Ecto neural progenitor cell (in vitro differentiated cells): Measurements from ENCODE around the gene BRIX1.
A peak's percentile ranks its signal among the peaks of the same experiment; 100 is the strongest.
"Not testable (repeated sequence)": the region's sequence is repeated elsewhere in the genome, so short reads cannot be mapped to it uniquely, and the experiment has no call there.

Experiments
- DNase-seq: peaks from one replicate; pipeline ENCODE4 v3.0.0-alpha.2; 2018; ENCODE audit warnings: low spot score

BRIX1 gene

DNA sequence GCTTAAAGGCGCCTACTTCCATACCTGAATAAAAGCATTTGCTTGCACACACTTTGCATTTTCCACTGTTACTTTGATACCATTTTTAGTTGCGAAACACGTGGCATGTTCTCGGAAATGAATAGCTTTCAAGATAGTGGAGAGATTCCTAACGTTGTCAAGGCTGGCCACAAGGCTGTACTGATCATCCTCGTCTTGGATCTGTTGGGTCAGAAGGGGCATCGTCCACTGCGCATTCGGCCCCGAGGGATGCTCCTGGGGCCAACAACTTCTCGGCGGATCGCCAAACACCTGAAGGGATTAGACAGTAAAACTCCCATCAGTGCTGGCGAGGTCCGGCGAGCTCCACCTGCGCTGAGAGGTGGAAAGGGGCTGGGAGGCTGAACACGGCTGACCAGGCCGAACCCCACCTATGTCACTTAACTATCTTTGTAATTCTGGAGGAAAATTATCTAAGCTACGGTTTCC, 806 bp upstream of the BRIX1 start:
- DNase-seq = peak; percentile 60

DNA sequence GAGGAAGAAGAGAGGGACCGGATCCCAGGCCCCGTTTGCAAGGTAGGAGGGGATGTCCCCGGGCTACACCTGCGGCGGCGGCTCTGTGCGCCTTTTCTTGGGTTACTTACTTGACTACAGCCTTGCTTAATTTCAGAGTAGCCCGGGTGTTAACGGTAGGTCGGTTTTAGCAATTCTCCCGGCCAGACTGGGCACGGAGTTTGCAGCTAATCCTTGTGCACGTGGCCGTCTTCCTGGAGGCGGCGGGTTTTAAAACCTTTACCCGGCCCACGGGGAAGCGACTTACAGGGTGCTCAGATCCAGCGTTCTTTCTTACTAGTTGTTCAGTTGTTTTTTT, 313 bp downstream of the BRIX1 start:
- DNase-seq = no peak

DNA sequence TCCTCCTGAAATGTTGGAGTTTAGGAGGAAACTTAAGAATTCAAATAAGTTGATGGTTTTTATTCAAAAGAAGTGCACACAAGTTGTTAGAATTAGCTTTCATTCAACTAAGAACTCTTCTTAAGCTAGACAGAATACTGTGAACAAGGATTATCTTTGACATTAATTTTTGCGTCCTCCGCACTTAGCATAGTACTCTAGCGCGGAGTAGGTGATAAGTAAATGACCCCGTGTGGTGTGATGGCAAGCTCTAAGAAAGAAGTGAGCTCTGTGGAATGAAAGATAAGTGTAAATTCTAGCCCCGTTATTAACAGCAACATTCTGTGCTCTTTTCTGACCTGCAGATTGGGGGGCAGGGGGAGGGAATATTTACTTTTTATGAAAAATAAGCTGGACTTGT, 1.0 kb downstream of the BRIX1 start:
- no peak for DNase-seq

DNA sequence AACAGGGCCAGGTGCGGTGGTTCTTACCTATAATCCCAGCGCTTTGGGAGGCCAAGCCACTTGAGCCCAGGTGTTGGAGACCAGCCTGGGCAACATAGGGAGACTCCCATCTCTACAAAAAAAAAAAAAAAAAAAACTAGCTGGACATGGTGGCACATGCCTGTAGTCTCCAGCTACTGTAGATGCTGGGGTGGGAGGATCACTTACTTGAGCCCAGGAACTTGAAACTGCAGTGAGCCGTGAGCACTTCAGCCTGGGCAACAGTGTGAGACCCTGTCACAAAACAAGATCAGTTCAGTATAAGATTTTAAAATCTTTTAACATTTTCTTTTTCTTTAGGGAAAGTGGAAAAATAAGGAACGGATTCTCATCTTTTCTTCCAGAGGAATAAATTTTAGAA, 2.5 kb downstream of the BRIX1 start:
- no peak for DNase-seq

DNA sequence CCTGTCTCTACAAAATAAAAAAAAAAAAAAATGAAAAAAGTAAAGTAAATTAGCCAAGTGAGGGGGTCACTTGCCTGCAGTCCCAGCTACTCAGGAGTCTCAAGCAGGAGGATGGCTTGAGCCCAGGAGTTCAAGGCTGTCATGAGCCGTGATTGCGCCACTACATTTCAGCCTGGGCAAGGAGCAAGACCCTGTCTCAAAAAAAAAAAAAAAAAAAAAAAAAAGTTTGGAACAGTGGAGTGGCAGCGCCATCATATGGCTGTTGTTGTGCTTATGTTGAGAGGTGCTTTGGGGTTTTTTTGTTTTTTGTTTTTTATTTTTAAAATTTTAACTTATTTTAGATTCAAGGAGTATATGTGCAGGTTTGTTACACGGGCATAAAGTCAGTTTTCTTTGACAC, 3.6 kb downstream of the BRIX1 start:
- DNase-seq = no peak

DNA sequence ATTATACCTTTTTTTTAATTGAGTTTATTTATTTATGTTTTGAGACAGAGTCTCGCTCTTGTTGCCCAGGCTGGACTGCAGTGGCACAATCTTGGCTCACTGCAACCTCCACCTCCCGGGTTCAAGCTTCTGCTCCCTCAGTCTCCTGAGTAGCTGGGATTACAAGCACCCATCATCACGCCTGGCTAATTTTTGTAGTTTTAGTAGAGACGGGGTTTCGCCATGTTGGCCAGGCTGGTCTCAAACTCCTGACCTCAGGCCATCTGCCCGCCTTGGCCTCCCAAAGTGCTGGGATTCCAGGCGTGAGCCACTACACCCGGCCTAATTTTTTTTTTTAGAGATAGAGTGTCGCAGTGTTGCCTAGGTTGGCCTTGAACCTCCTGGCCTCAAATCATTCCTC, 7.7 kb downstream of the BRIX1 start:
- not testable (repeated sequence) for DNase-seq

DNA sequence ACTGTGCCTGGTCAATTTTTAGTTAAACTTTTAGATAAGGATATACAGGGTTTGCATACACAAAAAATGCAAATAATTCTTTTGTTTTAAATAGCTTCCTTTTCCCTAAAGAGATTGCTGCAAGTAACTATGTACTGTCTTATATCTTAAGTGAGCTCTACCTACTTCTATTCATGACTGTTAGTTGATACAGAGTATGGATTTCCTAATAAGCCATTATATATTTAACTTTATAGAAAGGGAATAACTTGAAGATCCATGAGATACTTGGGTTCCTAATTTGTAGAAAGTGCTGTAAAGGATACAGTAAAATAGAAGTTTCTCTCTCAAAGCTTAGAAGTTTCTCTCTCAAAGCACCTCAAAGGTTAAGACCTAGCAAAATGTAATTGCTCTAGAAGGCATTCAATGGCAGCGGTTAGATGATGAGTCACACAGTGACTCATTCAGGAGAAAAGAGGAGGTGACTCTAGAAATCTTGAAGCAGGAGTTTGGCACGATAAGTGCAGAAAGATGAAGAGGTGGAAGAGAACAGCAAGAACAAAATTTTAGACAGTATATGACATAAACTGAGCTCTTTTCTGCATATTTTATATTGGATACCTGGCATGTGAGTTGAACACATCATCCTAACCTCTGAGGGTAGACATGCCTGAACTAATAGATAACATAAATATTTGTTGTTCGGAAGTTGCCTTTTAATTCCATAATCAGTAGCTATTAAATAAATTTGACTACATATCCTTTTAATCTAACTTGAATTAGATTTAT, 8.4 kb downstream of the BRIX1 start:
- DNase-seq = no peak

DNA sequence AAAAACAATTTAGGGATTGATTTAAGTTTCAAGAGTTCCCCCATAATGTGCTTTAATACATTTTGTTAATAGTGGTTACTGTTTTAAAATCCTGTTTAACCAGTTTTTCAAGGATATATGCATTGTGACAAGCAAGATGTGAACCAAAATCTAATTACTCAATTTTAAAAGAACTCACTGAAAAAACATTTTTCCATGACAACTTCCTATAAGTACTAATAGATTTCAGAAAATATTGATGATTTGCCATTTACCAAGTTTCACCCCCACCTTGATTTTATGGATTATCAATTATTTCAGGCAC, 8.9 kb downstream of the BRIX1 start:
- DNase-seq = no peak

DNA sequence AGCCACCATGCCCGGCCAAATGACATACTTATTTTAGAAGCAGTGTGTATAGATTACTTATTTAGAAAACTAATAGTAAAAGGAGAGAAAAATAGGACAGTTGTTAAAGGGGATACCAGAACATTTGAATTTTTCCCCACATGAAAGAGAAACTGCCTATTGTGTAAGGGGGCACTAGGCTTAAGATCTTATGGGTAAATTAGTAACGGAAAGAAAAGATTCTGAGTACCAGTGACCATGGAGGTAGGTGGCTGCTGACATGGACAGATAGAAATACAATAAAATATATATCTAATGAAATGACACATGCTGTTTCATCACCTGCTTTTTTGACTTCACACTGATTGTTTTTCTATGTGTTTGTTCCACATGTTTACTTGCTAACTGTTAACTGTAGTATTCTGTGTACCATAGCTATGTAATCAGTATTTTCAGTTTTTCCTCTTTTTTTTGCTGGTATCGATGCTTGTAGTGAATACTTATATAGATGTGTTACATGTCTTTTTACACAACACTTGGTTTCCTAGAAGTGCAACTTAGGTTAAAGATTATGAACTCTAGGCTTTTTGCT, 10.9 kb downstream of the BRIX1 start:
- no peak for DNase-seq

DNA sequence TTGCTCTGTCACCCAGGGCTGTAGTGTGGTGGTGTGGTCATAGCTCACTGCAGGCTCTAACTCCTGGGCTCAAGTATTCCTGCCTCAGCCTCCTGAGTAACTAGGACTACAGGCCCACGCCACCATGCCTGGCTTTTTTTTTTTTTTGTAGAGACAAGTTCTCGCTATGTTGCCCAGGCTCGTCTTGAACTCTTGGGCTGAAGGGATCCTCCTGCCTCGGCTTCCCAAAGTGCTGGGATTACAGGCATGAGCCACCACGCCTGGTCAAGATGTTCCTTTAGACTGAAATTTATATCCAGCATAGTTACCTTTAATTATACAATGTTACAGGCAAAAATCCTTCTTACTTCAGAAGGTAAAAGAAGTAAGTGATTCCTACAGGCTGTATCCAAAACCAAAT, 12.3 kb downstream of the BRIX1 start:
- no peak for DNase-seq

DNA sequence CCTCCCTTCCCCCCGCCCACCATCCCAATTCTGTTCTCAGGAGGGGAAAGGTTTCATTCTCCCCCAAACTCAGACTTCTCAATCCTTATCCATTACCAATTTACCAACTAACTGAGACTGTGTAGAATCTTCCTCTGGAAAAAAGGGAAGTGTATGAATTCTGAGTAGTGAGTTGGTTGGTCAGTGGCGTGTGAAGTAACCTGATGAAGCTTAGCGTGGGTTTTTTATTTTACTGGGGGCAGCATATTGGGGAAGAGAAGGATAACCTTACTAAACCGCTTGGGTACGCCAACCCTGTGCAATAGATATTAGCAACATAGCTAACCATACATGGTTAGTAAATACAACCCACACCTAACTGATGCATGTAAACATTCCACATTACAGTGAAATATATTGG, 12.8 kb downstream of the BRIX1 start:
- no peak for DNase-seq

DNA sequence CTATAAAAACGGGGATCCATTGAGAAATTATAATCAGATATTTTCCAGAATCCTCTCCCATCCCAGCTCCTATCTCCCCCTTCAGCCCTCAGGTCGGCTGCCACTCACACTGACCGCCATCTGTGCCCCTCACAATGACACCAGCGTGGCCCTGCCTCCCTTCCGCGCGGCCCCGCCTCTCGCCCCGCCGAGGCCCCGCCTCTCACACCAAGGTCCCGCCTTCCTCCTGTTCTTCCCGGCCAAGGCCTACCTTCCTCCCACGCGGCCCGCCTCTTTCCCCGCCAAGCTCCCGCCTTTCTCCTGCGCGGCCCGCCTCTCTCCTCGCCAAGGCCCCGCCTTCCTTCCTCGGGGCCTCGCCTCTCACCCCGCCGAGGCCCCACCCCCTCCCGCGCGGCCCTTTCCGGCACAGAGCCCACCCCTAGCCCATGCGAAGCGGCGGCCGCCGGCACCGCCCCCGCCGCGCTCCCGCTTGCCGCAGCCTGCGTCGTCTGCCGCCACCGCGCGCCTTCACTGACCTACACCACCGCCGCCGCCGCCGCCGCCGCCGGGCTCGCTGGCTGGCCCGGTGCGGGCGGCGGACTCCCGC, 13.7 kb downstream of the BRIX1 start, which contains the start of gene DNAJC21:
Gene DNAJC21, plus strand, starts transcription at position 426 of the 586 bp plus-strand sequence. CDS start 261 bp downstream, outside the sequence.
- peak; percentile 98 for DNase-seq

DNA sequence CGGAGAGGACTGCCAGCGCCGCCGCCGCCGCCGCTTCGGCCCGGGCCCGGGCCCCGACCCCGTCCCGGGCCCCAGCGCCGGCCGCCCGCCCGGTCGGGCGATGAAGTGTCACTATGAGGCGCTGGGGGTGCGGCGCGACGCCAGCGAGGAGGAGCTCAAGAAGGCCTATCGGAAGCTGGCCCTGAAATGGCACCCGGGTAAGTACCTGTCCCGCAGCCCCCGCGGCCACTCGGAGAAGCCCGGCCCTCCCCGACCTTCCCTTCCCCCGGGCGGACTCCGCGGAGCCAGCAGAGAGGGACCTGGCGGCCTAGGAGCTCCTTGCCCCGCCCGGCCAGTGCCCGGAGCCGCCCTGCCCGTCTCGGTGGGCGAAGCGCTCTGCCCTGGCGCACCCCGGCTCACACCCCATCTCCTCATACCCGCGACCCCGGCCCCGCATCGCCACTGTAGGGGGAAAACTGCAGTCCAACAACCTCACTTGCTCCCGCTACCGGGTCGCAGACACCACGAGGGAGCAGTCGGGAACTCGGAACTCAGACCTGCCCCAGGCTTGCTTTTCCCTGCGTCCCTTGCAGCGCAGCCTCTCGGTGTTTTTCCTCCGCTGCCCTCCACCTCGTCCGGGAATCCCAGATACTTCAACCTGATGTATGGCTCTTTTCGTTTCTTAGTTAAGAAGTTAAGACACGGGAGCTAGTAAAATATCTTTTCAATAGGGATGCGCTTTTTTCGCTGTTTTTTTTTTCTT, 14.4 kb downstream of the BRIX1 start:
- DNase-seq = peak; percentile 85

DNA sequence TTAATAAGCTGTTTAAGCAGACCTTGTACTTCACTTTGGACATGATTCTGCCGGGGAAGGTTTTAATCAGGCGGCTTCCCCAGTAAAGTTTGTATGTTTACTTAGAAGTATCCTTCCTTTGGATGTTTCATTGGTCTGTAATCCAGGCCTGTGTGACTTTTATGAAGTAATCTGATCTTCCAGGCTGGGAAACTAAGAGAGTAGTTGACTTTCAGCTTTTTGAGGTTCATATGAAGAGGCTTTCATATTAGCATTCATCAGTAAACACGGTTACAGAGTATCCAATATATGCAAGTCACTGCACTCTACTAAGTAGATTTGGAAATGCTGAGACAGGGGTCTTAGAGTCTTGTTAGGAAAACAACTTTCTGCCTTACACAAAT, 14.9 kb downstream of the BRIX1 start:
- no peak for DNase-seq

DNA sequence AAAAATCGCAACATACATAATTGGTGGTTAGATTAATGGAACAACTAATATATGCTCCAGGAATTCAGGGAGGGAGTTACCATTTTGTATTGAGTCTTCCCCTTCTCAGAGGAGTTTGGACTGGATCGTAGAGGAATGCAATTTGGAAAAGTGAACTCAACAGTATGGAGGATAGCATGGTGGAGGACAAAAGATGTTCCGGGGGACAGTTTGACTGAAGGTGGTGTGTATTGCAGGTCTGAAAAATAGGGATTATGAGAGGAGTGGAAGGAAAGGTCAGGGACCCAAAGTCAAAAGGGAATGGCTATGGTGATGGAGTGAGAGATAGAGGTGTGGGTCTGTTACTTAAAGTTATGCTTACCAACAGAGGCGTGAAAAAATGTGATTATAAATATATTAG, 15.4 kb downstream of the BRIX1 start:
- no peak for DNase-seq

DNA sequence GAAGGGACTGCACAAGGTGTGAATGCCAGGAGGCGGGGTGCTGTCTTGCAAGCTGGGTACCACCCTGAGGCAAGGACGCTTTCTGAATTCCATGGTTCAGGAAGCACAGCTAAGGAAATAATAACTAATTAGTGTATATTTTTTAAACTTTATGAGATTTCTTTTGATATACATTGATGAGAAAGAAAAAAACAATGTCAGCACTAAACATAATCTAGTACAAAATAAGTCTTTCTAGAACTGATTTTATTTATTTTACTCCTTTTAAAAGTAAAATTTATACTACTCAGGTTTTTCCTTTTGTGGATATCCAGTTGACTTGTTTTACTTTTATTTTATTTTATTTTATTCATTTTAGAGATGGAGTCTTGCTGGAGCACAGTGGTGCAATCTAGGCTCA, 17.4 kb downstream of the BRIX1 start:
- DNase-seq = no peak

DNA sequence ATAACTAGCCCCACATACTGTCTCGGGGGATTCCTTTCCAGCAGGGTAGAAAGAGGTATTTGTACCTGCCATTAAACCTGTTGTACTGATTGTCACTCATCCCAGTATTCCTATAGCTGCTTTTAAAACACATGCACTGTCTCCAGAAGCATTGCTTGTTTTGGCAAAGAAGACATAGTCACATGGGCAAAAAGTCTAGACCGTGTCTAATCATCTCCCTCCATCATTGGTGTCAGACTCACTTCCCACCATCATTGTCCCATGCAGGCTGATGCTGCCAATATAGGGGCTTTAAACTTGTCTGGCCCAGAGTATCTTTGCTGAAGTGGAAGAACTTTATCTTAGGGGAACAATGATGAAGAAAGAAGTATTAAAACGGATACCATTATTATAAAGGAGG, 26.4 kb downstream of the BRIX1 start:
- DNase-seq = no peak

DNA sequence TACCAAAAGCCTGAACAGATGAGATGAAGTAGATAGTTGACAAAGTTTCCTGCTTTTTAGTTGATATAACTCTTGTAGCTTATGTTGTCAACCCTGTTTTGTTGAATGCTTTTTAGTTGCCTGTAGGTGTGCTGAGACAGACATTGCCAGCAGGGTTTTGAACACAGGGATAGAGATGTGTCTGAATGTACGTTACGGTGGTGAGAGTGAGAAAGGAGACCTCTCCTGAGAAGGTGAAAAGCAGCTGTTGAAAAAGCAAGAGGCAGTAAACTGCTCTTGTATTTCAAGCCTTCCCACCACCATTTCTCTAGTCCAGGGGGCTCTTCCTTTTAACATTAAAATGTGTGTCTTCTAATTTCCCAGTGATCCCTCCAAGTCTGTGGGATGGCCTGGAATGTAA, 28.5 kb downstream of the BRIX1 start:
- no peak for DNase-seq

DNA sequence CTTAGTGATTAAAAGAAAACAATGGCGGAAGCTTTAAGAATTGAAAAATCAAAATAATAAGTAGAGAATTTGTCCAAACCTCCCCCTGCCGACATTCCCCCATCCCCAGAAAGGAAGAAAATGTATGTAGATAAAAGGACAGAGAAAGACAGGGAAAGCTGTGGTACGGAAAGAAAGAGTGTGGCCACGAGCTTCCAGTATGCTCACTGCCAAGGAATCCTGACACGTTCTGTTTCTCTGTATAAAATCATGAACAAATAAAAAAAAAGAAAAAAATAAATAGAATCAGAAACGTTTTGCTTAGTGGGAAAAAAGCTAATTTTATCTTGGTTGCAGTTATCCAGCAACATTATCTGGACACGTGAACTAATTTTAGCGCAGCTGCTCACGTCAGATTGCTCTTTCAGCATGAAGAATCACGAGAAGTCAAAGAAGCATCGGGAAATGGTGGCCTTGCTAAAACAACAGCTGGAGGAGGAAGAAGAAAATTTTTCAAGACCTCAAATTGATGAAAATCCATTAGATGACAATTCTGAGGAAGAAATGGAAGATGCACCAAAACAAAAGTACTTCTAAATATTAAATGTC, 29.0 kb downstream of the BRIX1 start:
- no peak for DNase-seq

DNA sequence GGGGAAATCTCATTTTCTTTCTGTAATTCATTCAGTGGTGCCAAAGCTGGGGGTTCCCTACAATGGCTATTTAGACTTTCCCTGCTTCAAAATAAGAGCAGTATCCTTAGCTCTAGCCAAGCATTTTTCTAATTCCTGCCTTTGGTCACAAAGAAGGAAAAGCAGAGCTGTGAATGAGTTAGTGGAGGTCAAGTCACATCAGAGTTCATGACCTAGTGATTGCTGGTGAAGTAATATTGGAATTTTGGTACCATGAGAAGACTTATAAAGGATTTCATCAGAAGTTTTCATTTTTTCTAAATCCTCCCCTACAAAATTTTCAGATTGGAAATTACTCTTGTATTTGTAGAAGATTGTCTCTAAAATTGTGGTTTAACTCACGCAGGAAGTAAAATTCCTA, 41.8 kb downstream of the BRIX1 start:
- DNase-seq = no peak

DNA sequence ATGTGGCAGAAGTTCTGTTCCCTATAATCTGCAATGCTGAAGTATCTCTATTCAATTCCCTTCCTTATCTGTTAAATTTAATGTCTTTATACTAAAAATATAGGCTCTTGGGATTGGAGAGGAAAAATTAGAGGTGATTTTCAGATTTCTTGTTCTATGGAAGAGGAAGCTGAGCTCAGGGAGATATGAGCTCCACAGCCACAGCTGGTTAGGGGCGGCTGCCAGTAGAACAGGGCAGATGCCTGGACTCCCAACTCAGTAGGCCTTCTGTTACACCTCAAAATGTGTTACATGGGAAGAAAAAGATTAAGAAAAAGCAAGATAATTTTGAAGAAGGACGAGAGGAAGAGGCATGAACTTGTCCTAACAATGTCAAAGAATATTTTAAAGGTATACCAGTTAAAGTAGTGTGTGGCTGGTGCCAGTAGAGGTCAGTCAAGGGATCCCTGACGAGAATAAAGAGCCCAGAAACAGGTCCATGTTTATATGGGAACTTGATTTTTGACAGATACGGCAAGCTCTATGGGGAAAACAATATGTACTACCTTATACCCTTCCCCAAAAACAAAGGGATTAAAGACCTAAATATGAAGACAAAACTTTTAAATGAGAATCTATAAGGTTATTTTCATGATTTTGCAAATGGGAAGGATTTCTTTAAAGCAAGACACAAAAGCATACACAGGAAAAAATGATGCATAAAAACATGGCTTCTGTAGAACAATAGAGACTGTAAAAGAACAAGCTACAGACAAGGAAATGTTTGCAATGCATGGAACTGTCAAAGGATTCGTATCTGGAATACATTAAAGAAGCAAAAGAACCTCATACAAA, 42.6 kb downstream of the BRIX1 start:
- no peak for DNase-seq

DNA sequence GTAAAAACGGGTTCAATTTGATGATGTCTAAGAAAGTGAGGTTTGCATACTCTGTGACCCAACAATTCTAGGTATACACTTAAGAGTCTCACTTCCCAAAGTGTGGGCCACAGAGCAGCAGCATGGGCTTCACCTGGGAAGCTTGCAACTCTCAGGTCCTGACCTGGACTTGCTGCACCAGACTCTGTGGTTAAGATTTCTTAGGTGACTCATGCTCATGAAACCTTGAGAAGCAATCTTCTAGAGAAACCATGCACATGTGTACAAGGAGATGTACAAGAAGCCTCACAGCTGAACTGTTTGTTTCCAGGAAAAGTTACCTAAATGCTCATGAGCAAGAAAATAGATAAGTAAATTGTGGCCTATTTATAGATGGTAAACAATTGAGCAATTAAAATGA, 43.8 kb downstream of the BRIX1 start:
- no peak for DNase-seq
